Measurements from ENCODE around the gene HIC1. TPM values are rescaled to one million over a fixed set of nuclear protein-coding genes. Genes with fewer than 3 reads are reported as not detected.

HIC1 gene
- total RNA-seq, 4 donors from 2014 or later = 2.7 to 9.5 (median 4.9) TPM

DNA sequence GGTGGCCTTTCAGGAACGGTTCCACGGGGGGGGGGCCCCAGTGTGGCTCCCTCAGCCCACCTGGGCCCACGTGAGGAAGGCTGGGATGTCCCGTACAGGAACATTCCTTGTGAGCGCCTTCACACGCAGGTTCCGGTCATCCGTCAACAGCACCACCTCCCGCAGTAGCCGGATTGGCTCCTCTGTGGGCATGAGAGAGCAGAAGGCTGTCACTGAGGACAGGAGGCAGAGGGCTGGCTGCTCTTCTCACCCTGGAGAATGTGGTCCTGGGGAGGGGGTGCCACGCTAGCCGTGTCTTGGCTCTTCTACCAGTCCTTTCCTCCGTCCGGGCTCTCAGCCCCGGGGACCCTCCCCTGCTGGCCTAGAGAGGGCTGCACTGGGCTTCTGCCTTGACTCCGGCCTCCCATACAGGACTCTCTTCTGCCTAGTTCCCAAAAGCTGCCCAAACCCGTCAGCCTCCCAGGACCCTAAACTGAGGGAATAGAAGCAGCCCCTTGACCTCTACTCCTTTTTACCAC is 6.6 kb downstream of the HIC1 start:
- WGBS = 78% methylated on average over 12 of the region's 17 CpGs
- H3K4me1 ChIP-seq = peaks cover 76% of the 10 kb centered on the region
- peak overlapping the region; percentile 39 for H3K27ac ChIP-seq
- DNase-seq (ENCODE audit: low spot score in 2 of 2) = no peak
- TF ChIP-seq, protein P1, sequence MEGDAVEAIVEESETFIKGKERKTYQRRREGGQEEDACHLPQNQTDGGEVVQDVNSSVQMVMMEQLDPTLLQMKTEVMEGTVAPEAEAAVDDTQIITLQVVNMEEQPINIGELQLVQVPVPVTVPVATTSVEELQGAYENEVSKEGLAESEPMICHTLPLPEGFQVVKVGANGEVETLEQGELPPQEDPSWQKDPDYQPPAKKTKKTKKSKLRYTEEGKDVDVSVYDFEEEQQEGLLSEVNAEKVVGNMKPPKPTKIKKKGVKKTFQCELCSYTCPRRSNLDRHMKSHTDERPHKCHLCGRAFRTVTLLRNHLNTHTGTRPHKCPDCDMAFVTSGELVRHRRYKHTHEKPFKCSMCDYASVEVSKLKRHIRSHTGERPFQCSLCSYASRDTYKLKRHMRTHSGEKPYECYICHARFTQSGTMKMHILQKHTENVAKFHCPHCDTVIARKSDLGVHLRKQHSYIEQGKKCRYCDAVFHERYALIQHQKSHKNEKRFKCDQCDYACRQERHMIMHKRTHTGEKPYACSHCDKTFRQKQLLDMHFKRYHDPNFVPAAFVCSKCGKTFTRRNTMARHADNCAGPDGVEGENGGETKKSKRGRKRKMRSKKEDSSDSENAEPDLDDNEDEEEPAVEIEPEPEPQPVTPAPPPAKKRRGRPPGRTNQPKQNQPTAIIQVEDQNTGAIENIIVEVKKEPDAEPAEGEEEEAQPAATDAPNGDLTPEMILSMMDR (IDR thresholded peaks at IDR 0.05) = no peak
- no peak for TF ChIP-seq POLR2AphosphoS5 (IDR thresholded peaks at IDR 0.05)
- no peak for TF ChIP-seq EP300 (IDR thresholded peaks at IDR 0.05)
- TF ChIP-seq POLR2A (IDR thresholded peaks at IDR 0.05) = no peak
- H3K27me3 ChIP-seq = peaks cover 2% of the 10 kb centered on the region
- H3K4me3 ChIP-seq = no peak overlapping the region
- no peaks in the 10 kb centered on the region for H3K9me3 ChIP-seq
- peaks cover 35% of the 10 kb centered on the region for H3K36me3 ChIP-seq

DNA sequence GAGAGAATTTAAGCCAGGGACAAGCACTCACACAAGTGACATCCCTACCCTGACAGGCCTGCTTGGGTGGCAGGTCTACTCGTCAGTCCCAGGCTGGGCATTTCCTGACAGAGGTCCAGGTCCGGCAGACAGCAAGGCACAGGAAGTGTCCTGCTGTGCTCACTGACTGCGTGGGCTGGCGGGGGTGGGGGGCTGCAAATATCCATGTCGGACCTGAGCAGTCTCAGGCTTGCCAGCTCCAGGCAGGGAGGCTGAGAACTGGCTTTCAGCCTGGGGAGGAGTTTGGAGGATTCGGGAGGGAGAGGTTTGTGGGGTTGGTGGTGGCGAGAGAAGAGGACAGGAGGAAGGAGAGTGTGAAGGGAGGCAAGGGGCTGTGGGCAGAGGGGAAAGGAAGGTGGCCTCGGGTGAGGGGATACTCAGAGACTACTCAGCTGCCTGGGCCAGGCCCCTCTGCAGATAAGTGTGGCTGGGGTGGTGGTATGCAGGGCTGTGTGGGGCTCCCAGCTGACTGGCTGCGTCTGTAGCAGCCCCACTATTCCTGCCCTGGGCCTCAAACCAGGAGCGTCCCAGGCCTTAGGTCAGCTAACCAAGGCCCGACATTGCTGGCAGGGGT is 7.8 kb downstream of the HIC1 start:
- peak in 1 of 2 donors; percentile 75 for DNase-seq (ENCODE audit: low spot score in 2 of 2)
- Histone ChIP-seq H3K27ac (peak overlapping the region; percentile 57), H3K4me1 (peaks cover 74% of the 10 kb centered on the region), H3K27me3 (no peaks in the 10 kb centered on the region), H3K4me3 (no peak overlapping the region), H3K36me3 (peaks cover 35% of the 10 kb centered on the region), H3K9me3 (no peaks in the 10 kb centered on the region)
- 59% methylated on average over 11 of the region's 11 CpGs for WGBS
- no peak for TF ChIP-seq POLR2AphosphoS5 (IDR thresholded peaks at IDR 0.05)
- TF ChIP-seq EP300 (IDR thresholded peaks at IDR 0.05) = no peak
- TF ChIP-seq, protein P1 (IDR thresholded peaks at IDR 0.05) = no peak
- TF ChIP-seq POLR2A (IDR thresholded peaks at IDR 0.05) = no peak

DNA sequence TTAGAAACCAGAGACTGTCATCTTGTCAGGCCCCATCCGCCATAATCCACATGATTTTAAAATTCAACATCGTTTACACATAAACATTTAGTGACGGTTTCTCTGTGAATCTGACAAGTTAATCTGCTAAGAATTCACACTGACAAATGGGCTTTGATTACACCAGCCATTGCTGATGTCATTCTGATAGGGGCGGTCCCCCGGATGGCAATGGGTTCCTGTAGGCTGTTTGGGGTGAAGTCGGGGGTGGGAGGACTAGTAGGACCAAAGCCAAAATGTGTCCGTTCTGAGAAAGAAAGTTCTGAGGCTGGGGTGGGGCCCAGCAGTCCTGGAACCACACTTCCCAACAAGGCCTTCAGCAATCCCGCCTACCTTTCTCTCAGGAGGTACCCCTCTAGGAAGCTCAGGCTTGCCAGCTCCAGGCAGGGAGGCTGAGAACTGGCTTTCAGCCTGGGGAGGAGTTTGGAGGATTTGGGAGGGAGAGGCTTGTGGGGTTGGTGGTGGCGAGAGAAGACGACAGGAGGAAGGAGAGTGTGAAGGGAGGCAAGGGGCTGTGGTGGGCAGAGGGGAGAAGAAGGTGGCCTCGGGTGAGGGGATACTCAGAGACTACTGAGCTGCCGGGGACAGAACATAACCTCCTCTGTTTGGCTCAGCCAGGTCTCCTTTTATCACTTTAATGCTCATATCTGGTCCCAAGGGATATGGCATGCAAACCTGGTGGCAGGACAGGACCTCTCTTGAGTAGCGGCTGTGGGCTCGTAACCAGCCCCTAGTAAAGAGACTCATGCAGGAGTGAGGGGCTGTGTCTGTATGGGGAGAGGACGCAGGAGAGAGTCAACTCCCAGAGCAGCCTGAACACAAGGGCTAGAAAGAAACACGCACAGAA is 8.6 kb downstream of the HIC1 start:
- TF ChIP-seq EP300 (IDR thresholded peaks at IDR 0.05) (no peak), POLR2AphosphoS5 (IDR thresholded peaks at IDR 0.05) (no peak), POLR2A (IDR thresholded peaks at IDR 0.05) (no peak)
- TF ChIP-seq, protein P1 (IDR thresholded peaks at IDR 0.05) = no peak
- H3K4me1 ChIP-seq = peaks cover 74% of the 10 kb centered on the region
- no peak overlapping the region for H3K4me3 ChIP-seq
- H3K9me3 ChIP-seq = no peaks in the 10 kb centered on the region
- WGBS = 71% methylated on average over 16 of the region's 16 CpGs
- H3K27ac ChIP-seq = peak overlapping the region; percentile 57
- DNase-seq (ENCODE audit: low spot score in 2 of 2) = peak in 1 of 2 donors; percentile 61
- H3K36me3 ChIP-seq = peaks cover 34% of the 10 kb centered on the region
- no peaks in the 10 kb centered on the region for H3K27me3 ChIP-seq

DNA sequence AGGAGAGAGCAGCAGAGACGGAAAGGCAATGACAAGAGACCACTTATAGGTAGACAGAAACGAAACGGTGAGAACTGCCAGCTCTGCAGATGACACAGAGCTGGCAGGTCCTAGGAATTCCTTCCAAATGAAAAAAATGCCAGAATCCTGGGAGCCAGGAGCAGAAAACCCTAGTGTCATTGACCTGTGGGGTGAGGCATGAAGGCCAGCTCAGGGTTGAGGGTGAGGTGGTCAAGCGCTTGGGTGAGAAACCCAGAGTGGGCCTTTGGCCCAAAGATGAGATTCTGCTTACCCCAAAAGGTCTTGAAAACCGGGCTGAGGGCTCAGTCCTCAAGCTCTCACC is 9.2 kb downstream of the HIC1 start:
- Histone ChIP-seq H3K27me3 (no peaks in the 10 kb centered on the region), H3K4me3 (no peak overlapping the region), H3K27ac (peak overlapping the region; percentile 57), H3K4me1 (peaks cover 72% of the 10 kb centered on the region), H3K9me3 (no peaks in the 10 kb centered on the region), H3K36me3 (peaks cover 35% of the 10 kb centered on the region)
- WGBS = 62% methylated on average over 5 of the region's 5 CpGs
- no peak for DNase-seq (ENCODE audit: low spot score in 2 of 2)
- TF ChIP-seq POLR2A (IDR thresholded peaks at IDR 0.05) (no peak), EP300 (IDR thresholded peaks at IDR 0.05) (no peak), POLR2AphosphoS5 (IDR thresholded peaks at IDR 0.05) (no peak)
- TF ChIP-seq, protein P1 (IDR thresholded peaks at IDR 0.05) = no peak

DNA sequence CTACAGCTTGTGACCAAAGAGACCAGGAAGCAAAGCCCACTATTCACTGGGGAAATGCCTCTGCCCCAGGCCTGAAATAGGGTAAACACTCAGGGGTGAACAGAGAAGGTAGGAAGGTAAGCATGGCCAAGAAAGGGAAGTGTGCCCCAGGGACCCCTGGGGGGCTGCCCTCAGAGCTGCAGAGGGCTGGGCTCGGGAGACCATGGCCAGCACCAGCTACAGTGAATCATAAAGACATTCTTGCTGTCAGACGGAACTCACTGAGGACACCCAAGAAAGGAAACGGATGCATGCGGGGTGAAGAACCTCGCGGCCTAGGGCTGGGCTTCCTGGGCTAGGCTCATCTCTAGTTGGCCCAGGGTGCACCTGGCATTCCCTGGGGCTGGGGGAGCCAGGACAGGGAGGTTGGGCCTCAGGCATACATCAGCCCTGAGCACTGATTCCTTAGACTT is 9.6 kb downstream of the HIC1 start:
- Histone ChIP-seq H3K4me1 (peaks cover 69% of the 10 kb centered on the region), H3K36me3 (peaks cover 33% of the 10 kb centered on the region), H3K4me3 (no peak overlapping the region), H3K27ac (peak overlapping the region; percentile 57), H3K27me3 (no peaks in the 10 kb centered on the region), H3K9me3 (no peaks in the 10 kb centered on the region)
- TF ChIP-seq EP300 (IDR thresholded peaks at IDR 0.05) (no peak), POLR2AphosphoS5 (IDR thresholded peaks at IDR 0.05) (no peak), POLR2A (IDR thresholded peaks at IDR 0.05) (no peak)
- TF ChIP-seq, protein P1 (IDR thresholded peaks at IDR 0.05) = no peak
- peak in 1 of 2 donors; percentile 63 for DNase-seq (ENCODE audit: low spot score in 2 of 2)
- 88% methylated on average over 6 of the region's 6 CpGs for WGBS

Data from suprapubic skin (tissue), 4 donors.